ENCODE data around the gene ACR. TPM values are rescaled to one million over a fixed set of nuclear protein-coding genes. Genes with fewer than 3 reads are reported as not detected.

The ACR gene
- total and polyA plus RNA-seq, 2 experiments from 2014 or later = not detected

DNA sequence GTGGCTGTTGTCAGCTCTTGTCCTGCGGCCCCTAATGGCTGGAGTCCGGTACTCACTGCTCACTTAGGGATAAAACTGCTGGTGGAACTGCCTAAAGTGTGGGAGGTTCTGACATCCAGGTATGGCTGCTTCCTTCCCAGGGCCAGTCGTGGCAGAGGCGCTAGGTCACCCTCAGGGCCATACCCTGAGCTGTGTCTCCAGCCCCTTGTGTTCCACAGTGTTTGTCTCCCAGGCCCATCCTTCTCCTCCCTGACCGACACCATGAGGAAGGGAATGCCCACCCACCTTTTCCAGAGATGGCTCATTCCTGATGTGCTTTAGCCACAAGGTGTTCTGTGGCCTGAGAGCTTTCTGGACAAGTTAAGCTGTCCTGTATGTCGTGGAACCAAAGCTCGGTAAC, 12.4 kb upstream of the ACR start:
- H3K27ac ChIP-seq (ENCODE audit: low read depth) = no peak overlapping the region

DNA sequence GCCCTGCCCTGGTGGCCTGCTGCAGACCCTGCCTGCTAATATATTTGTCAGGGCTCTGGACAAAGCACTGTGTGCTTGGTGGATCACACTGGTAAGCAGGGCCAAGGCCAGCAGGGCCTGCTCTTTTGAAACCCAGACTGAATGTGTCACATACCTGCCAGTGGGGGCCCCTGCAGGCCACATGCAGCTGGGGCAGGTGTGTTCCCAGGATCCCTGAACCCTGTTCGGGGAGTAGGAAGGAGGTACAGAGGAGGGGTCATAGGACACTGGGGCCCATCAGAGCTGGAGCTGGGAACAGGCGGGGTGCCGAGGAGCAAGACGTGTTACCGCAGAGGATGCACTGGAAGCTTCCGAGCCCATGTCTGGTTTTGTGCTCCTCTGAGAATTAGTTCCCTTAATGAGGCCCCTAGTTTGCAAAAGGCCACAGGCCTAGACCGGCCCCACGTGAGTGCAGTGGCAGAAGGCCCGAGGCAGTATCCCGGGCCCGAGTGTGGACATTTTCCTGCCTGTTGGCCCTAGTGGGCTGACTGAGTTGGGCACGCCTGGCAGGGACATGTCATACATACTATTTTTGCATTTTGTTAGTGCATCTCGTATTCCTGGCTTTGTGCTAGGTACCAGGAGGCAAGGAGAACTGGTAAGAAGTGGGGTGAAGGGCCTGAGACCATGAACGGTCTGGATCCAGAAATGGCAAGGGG, 11.2 kb upstream of the ACR start:
- Histone ChIP-seq H3K27me3 (ENCODE audit: insufficient read depth) (peaks cover 49% of the 10 kb centered on the region), H2AFZ (no peak overlapping the region), H3K4me2 (no peak overlapping the region), H3K4me1 (ENCODE audit: insufficient read depth) (peaks cover 8% of the 10 kb centered on the region; the same call in 1 of the 2 replicates), H3K4me3 (no peak overlapping the region), H4K20me1 (replicated peaks; ENCODE audit: insufficient read depth) (no peaks in the 10 kb centered on the region; the same call in 1 of the 2 replicates), H3K27ac (ENCODE audit: low read depth) (no peak overlapping the region), H3K36me3 (ENCODE audit: insufficient read depth) (no peaks in the 10 kb centered on the region), H3F3A (replicated peaks; ENCODE audit: low read depth) (no peaks in the 10 kb centered on the region), H3K79me2 (replicated peaks; ENCODE audit: insufficient read depth) (no peaks in the 10 kb centered on the region), H3K9me2 (ENCODE audit: insufficient read depth) (no peaks in the 10 kb centered on the region)
- Mint-ChIP-seq H3K9me3 (peaks cover 3% of the 10 kb centered on the region), H3K27me3 (ENCODE audit: insufficient read depth, low read depth, poor library complexity) (peaks cover 56% of the 10 kb centered on the region), H3K4me3 (no peak overlapping the region), H3K36me3 (ENCODE audit: low read depth) (no peaks in the 10 kb centered on the region; the same call in 2 of the 3 replicates), H3K27ac (no peak overlapping the region), H3K4me1 (peaks cover 4% of the 10 kb centered on the region; the same call in 2 of the 3 replicates)
- peak; percentile 51 for DNase-seq (ENCODE audit: low spot score)
- TF ChIP-seq, protein P1, sequence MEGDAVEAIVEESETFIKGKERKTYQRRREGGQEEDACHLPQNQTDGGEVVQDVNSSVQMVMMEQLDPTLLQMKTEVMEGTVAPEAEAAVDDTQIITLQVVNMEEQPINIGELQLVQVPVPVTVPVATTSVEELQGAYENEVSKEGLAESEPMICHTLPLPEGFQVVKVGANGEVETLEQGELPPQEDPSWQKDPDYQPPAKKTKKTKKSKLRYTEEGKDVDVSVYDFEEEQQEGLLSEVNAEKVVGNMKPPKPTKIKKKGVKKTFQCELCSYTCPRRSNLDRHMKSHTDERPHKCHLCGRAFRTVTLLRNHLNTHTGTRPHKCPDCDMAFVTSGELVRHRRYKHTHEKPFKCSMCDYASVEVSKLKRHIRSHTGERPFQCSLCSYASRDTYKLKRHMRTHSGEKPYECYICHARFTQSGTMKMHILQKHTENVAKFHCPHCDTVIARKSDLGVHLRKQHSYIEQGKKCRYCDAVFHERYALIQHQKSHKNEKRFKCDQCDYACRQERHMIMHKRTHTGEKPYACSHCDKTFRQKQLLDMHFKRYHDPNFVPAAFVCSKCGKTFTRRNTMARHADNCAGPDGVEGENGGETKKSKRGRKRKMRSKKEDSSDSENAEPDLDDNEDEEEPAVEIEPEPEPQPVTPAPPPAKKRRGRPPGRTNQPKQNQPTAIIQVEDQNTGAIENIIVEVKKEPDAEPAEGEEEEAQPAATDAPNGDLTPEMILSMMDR (conservative IDR thresholded peaks at IDR 0.05; ENCODE audit: low read depth in 2 of 2) = peak; percentile 21 to 26; a peak in 1 of 4 replicates
- TF ChIP-seq ZNF114 (CRISPR knock-in tag; IDR thresholded peaks at IDR 0.05) = no peak
- no peak for TF ChIP-seq ZNF331 (CRISPR knock-in tag; IDR thresholded peaks at IDR 0.05; ENCODE audit: low read depth)
- peak; percentile 31 for ATAC-seq

More for the DNA sequence above, 12.4 kb upstream of the ACR start:
- DNase-seq (ENCODE audit: low spot score) (no peak), ATAC-seq (no peak)
- Mint-ChIP-seq H3K27me3 (ENCODE audit: insufficient read depth, low read depth, poor library complexity) (peaks cover 55% of the 10 kb centered on the region), H3K27ac (no peak overlapping the region), H3K4me1 (peaks cover 4% of the 10 kb centered on the region; the same call in 2 of the 3 replicates), H3K9me3 (peaks cover 3% of the 10 kb centered on the region), H3K4me3 (no peak overlapping the region), H3K36me3 (ENCODE audit: low read depth) (no peaks in the 10 kb centered on the region; the same call in 2 of the 3 replicates)
- Histone ChIP-seq H3K4me2 (no peak overlapping the region), H3K4me3 (no peak overlapping the region), H3K36me3 (ENCODE audit: insufficient read depth) (no peaks in the 10 kb centered on the region), H4K20me1 (replicated peaks; ENCODE audit: insufficient read depth) (no peaks in the 10 kb centered on the region; the same call in 1 of the 2 replicates), H3K79me2 (replicated peaks; ENCODE audit: insufficient read depth) (no peaks in the 10 kb centered on the region), H2AFZ (no peak overlapping the region), H3K4me1 (ENCODE audit: insufficient read depth) (0 out of 2 replicates have a peak, but pooled peaks cover 4% of the 10 kb centered on the region), H3K9me2 (ENCODE audit: insufficient read depth) (no peaks in the 10 kb centered on the region), H3K27me3 (ENCODE audit: insufficient read depth) (peaks cover 49% of the 10 kb centered on the region), H3F3A (replicated peaks; ENCODE audit: low read depth) (no peaks in the 10 kb centered on the region)
- TF ChIP-seq JUNB (IDR thresholded peaks at IDR 0.05; ENCODE audit: unreplicated experiment) (no peak), EZH2 (IDR thresholded peaks at IDR 0.05; ENCODE audit: low read depth, unreplicated experiment) (no peak), NANOG (IDR thresholded peaks at IDR 0.05; ENCODE audit: borderline replicate concordance) (no peak), ZNF331 (CRISPR knock-in tag; IDR thresholded peaks at IDR 0.05; ENCODE audit: low read depth) (no peak), ZNF114 (CRISPR knock-in tag; IDR thresholded peaks at IDR 0.05) (no peak)
- TF ChIP-seq, protein P1 (conservative IDR thresholded peaks at IDR 0.05; ENCODE audit: low read depth in 2 of 2) = no peak
- TF ChIP-seq, protein P2, sequence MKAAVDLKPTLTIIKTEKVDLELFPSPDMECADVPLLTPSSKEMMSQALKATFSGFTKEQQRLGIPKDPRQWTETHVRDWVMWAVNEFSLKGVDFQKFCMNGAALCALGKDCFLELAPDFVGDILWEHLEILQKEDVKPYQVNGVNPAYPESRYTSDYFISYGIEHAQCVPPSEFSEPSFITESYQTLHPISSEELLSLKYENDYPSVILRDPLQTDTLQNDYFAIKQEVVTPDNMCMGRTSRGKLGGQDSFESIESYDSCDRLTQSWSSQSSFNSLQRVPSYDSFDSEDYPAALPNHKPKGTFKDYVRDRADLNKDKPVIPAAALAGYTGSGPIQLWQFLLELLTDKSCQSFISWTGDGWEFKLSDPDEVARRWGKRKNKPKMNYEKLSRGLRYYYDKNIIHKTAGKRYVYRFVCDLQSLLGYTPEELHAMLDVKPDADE (IDR thresholded peaks at IDR 0.05) = no peak
